Esophagus squamous epithelium (tissue), 4 donors: Measurements from ENCODE around the gene RANBP1.

Experiments used
- CTCF ChIP-seq, 6 experiments: fragments of 450-650 bp in 4 of 6; fragments of 200-600 bp in 2 of 6; sonication (generic) in 2 of 6; IDR thresholded peaks; one replicate each; pipeline ENCODE4 v1.5.1; 2016 to 2019; ENCODE audit warnings: antibody characterized with exemption in 6 of 6, mild to moderate bottlenecking in 4 of 6, moderate library complexity in 4 of 6
- POLR2A ChIP-seq, 4 donors: fragments of 450-650 bp; IDR thresholded peaks; one replicate each; pipeline ENCODE4 v1.6.1; 2017; ENCODE audit warnings: antibody characterized with exemption in 4 of 4, mild to moderate bottlenecking in 4 of 4, moderate library complexity in 3 of 4

GRCh38 chr22:20099099-20099711 lies 16.7 kb upstream of the RANBP1 start:
- TF ChIP-seq CTCF (IDR thresholded peaks at IDR 0.05), result no peak
- TF ChIP-seq POLR2A (IDR thresholded peaks at IDR 0.05), result no peak
